ENCODE measurements around the gene COL1A2.

GRCh38 chr7:94351703-94352102 lies 43.0 kb upstream of the COL1A2 start:
- TF ChIP-seq CTCF (IDR thresholded peaks at IDR 0.05) = no peak
- no peak for TF ChIP-seq POLR2A (IDR thresholded peaks at IDR 0.05)
